NCI-H1436 treated with DMSO at 0.1 percent for 48 hours (cell line): Measurements from ENCODE around the gene TMEM128.
"Not testable (repeated sequence)": the region's sequence is repeated elsewhere in the genome, so short reads cannot be mapped to it uniquely, and the experiment has no call there.

Experiments
- DNase-seq: peaks from one replicate; lab custom pipeline; 2025; lab: John Stamatoyannopoulos, UW

The TMEM128 gene

DNA sequence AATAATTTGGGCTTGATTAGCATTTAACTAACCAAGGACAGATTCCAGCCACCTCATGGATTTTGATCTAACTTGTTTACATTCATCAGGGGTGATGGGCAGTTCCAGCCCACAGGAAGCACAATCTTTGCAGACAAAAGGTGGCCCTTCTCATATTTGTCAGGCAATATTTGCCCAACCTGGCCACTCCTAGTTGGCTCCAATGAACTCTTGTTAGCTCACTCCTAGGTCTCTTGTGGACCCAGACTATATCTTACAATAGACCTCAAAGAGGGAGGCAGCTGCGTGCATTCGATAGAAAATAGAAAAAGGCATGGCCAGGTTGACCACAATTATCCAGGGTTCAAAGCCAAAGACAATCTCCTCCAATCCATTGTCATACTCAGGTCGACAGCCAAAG lies 59.5 kb downstream of the TMEM128 start:
- not testable (repeated sequence) for DNase-seq
